Astrocyte of the hippocampus (primary cell): Measurements from ENCODE around the gene PDE4D.
A peak's percentile ranks its signal among the peaks of the same experiment; 100 is the strongest.

Source experiments
- DNase-seq: peaks from one replicate; pipeline ENCODE4 v3.0.0; 2011; ENCODE audit warnings: low read depth, low spot score

PDE4D gene

DNA sequence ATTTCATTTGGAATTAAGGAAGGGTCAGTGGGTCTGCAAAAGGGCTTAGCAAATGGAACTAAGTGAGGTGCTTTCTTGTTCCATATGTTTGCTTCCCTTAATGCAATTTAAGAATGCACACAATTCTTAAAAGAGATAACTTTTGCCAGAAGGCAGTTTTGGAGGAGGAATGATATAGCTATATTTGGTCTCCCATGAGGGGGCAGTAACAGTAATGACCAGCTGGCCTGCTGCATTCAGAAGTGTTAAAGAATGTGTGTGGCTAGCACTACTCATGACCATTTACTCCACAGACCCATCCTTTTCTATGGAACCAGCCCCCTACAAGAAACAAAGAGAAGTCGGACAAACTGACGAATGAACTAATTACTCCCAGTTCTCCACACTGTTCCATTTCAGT is 671.8 kb downstream of the PDE4D start:
- DNase-seq: no peak

DNA sequence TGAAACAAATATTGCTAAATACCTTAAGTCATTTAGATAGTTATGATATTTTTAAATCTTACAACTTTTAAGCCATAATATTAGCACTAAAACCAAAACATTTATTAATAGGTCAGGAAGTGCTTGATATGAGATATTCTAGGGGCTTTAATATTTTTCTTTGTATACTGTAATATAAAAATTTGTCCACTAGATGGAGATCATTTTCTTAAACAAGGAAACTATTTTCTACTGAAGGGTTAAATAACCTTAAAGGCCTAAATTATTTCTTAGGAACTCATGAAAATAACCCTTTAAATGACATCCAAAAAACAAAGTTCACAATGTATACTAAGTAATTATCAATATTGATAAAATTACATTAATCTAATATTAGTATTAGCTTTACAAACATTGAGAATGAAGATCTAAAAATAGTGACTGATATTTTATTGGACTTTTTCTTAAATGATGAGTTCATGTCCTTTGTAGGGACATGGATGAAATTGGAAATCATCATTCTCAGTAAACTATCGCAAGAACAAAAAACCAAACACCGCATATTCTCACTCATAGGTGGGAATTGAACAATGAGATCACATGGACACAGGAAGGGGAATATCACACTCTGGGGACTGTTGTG is 675.0 kb downstream of the PDE4D start:
- DNase-seq: no peak

- DNase-seq: no peak
These were observed 676.7 kb downstream of the PDE4D start for GRCh38 chr5:59216841-59217240.

DNA sequence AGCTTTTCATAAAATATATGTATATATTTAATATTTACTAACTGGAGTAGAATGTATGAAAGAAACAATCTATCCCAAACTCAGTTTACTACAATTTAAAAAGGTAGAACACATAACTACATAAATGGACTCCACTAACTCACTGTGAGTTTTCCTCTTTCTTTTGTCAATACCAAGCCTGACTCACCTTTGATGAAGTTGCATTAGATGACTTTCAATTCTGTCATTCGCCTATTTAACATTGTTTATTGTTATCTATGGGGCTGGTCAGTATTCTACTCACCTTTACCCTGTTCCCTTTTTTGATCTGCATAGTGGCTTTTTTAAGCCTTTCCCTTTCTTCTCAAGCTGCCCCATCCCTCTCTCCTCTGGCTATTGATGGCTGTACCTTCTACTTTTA is 680.9 kb downstream of the PDE4D start:
- no peak for DNase-seq

DNA sequence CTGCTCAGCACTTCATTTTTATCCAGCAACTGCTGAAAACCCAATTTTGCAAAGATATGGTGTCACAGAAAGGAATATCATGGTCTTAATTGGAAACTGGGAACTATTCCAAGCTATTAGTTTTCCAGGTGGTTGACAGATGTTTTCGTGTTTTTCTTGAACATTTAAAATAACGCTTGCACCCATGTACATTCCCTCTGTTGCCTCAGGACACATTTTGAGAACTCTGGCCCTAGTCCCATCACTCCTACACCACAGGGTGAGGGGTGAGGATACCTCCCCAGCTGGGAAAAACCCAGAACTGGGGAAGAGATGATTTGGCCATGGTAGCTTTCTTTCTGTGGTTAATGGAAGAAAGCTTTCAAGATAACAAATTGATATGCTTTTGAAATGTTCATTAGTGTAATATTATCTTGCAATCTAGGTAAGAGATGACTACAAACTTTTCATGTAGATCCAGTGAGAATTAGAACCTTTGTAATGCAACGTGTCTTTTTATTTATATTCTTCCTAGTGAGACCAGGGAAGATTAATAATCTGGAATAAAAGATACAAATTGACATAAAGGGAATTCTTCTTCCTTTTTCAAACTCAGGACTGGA is 683.7 kb downstream of the PDE4D start:
- no peak for DNase-seq

DNA sequence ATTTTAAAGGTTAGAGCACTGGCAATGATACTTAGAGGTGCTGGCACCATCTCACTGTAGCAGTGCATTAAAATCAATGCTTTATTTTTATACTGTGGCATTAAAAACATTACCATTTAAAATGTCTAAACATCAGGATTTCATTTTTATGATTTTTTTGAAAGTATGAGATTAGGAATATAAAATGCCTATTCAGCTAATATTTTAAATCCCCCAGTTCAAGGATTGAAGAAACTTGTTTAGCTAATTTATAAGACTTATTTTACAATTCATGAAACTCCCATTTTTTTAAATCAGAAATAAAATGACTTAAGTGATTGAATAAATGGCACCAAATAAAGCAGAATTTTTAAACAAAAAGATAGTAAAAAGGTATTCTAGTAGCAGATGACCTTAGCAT is 685.1 kb downstream of the PDE4D start:
- no peak for DNase-seq

DNA sequence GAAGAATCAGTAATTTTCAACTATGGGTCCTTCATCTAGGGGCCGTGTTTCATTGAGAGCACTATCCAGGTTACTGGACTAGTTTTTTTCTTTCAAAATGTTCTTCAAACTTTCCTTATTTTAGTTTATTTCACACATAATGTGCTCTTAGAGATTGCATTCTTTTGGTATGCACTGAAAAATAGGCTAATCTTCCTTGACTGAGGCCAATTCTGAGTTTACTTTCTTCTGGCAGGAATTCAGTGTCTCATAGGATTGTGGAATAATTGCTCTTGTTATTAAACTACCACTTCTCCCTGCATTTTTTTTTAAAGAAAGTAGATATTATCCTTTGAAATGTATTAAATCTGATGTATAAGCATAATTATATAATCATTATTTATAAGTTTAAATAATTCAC is 686.1 kb downstream of the PDE4D start:
- no peak for DNase-seq

- DNase-seq: peak; percentile 31
These were observed 687.4 kb downstream of the PDE4D start for GRCh38 chr5:59206132-59206581.

DNA sequence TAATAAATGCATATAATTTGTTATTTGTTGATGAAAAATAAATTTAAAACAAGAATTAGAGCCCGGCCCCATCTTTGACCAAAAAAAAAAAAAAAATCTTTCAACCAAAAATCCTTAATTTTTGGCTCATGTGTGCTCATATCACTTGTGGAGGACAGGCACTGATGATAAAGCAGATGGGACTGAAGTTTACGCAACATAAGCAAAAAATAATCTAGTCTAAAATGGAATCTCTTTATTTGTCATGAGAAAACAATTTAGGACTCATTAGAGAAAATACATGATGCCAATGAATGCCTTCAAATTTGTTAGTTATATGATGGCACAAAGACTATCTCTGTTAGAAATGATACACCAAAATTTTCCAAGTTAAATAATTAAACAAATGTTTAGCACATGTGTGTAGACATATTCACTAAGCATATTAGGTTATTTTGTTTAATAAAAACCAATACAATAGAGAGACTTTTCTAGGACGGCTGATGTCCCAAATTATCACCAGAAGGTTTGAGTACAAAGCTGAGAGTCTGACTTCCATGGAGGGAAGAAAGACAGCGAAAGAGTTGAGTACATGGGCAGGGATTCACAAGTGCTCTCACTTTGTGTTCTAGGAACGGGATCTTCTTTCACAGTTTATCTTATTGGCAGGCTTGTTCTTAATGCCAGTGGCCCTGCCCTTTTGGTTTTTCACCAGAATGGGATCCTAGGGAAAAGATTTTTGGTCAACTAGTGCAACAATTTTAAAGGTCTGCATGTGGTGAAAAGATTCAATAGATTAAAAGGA is 689.2 kb downstream of the PDE4D start:
- no peak for DNase-seq

DNA sequence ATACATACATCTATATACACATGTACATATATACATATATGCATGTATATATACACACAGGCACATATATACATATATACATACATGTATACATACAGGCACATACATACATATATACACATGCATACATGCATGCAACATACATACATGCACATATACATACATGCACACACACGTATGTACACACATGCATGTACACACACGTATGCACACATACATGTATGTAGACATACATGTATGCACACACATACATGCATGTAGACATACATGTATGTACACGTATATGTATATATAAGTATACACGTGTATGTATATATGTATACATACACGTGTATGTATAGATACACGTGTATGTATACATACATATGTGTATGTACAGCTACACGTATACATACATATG is 693.7 kb downstream of the PDE4D start:
- no peak for DNase-seq

DNA sequence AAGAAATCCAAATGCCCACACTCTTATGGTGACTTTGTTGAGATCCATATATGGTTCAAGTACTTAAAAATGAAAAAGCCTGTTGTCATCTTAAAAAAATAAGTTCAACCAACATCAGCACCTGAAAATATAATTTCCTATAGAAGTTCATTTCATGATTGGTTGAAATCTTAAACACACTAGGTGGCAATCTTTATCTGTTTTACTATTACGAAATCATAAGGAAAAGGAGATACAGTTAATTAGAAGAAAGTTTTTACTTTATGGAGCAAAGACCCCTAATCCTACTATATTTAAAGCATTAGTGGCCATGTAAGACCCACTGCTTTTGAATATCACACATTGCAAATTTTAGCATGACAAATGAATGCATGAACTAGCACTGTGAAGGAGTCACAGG is 694.7 kb downstream of the PDE4D start:
- DNase-seq: no peak

DNA sequence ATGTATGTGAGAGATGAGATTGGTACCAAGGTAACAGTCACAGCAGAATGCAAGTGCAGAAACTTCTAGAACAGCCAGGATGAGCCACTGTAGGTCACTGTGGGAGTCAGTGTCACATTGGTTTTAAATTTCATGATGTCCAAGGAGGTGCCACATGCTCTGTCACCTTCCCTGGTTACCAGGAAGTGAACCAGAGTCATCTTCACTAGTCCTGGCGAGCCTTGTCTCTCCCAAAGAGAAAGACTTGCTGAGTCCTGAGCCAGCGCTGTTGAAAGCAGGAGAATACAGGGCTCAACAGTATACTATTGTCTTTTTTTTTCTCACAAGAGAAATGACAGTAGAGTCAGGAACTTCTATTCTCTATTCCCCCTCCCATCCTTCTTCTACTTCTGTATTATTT is 695.2 kb downstream of the PDE4D start:
- DNase-seq: no peak

GRCh38 chr5:59197911-59198310 is 695.6 kb downstream of the PDE4D start:
- no peak for DNase-seq

- DNase-seq: peak; percentile 69
These were observed 699.8 kb downstream of the PDE4D start for GRCh38 chr5:59193616-59194319.

- DNase-seq: no peak
These were observed 702.8 kb downstream of the PDE4D start for GRCh38 chr5:59190746-59191145.

- no peak for DNase-seq
These were observed 703.9 kb downstream of the PDE4D start for GRCh38 chr5:59189472-59190244.

DNA sequence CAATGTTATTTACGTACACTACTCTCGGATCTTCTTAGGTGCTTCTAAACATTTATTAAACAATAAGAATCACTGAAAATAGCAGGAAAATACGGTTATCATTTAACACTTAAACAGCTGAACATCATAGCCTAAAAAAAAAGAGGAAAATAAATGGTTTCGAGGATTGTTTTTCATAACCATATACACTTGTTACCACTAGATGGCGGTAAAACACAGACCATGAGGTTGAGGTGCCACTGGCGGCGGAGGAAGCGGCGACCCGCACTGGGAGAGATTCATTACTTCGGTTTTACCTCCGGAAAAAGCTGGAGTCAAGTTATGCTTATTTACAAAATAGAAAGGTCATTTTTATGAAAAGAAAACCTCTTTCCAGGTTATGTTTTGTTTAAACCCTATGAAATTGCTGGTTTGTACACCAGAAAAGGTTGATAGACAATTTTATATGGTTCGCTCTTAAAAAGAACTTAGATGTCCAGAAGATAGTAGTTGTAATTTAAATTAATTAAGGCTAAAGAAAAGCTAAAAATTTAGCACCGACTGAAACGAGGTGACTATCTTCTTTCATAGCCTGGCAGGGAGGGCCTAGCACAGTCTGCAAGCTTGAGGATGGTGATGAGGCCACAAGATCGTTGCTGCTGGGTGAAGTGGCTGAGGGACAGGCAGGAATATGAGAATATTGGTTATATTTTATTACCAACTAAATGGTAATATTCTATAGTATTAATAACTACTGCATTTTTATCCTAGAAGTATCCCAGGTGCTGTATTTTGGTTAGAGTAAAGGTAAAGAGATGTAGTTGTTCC is 704.9 kb downstream of the PDE4D start:
- peak; percentile 81 for DNase-seq

DNA sequence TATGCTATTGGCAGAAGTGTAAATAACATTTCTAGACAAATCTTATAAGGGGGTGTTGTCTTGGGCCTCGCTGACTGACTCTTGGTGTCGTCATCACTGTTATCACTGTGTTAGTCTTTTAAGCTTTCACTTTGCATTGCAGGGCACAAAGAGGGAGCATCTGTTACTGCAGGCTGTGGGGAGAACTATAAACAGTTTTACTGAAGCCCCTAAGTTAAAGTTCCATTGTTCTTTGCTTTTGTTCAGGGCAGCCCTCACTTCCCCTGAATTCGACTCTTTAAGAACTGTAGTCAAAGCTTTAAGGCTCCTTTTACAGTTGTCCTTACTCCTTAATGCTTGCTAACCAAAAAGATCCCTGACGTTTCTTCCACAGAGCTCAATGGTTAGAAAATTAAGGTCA is 705.7 kb downstream of the PDE4D start:
- DNase-seq: peak; percentile 23

GRCh38 chr5:59186623-59187022 is 706.9 kb downstream of the PDE4D start:
- peak; percentile 35 for DNase-seq

DNA sequence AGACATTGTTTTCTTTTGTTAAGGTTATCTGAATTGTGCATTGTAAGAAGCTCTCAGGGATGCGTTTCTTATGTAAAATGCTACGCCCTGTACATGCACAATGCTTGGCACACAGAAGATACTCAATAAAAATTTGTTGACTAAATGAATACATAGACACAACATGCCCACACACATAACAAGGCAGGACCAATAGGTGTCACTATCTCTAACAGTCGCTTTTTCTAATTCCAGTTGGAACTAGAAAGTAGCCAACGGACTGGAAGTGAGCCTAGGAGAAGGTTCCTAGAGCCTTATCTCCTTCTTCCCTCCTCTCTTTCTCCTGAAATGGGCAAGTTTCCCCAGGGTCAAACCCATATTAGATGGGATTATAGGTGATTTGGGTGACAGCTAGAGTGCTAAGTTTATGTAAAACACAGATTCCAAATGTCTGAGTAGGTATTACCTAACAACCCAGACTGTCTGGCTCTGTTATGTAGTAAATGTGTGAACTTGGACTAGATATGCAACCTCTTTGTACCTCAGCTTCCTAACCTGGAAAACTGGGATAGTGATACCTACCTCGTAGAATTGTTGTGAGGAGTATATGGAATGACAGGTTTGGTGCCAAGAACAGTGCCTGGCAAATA is 707.7 kb downstream of the PDE4D start:
- no peak for DNase-seq
